CMK (cell line): Measurements from ENCODE around the gene NT5DC4.

Experiments used
- DNase-seq: peaks from one replicate; pipeline ENCODE4 v3.0.0-alpha.2; 2010; ENCODE audit warnings: low read depth

NT5DC4 gene

DNA sequence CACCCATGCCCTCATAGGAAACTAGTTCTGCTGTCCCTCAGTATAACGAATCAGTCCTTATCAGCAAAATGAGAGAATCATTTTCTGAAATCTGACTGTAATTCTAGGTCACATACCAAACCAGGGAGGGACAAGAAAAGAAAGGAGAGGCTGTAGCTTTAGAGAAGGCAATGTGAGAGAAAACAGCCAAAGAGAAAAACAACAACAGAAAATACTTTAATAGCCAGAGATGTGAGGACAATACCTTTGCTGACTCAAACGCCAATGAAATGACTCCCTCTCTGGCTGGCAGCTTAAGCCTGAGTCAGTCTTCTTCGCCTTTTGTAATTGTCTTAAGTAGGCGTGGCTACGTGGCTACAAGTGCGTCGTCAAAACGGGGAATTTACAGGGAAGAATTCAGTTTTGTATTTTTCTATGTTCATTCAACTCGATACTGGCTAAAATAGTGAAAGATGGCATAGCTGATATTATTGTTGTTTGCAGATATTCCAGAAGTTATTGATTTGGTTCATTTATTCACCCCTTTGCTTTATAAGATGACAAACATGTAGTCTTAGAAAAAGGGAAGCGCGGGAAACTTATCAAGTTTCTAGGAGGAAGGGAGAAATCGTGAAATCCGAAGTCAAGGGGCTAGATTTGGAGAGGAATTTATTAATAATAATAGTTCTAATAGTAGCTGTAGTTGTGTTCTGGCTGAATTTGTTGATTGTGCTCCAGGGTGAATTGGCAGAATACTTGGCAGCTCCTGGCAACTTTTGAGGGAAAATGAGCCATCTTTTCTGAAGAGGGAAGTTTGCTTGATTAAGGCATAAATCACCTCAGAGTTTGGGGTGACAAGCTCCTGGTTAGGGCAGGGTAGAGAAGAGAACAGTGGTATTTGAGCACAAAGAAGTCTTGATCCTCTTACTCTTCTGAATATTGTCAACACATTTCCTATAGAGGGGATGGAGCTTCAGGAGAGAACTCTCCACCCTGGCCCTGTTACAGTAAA is 63.7 kb downstream of the NT5DC4 start, which contains the start of gene IL1A:
Gene IL1A, minus strand, starts transcription at position 295 of the 991 bp plus-strand sequence. CDS start 723 bp downstream, outside the sequence.
- DNase-seq = no peak

DNA sequence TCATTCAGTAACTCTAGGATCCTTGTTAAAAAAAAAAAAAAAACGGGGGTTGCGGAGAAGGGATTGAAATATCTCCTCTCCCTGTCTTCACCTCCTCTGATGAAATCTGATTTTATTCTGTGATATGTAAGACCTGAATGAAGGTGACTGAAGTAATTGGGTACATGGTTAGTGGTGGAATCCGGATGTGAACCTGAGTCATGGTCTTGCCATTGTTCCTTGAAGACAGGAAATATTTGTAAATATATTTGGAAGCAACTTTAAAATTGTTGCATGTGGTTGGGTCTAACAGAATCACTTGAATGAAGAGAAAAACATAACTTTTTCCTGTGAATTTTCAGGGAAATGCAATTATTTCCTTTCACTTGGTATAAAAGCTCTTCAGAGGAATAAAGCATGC is 66.5 kb downstream of the NT5DC4 start:
- DNase-seq = no peak

DNA sequence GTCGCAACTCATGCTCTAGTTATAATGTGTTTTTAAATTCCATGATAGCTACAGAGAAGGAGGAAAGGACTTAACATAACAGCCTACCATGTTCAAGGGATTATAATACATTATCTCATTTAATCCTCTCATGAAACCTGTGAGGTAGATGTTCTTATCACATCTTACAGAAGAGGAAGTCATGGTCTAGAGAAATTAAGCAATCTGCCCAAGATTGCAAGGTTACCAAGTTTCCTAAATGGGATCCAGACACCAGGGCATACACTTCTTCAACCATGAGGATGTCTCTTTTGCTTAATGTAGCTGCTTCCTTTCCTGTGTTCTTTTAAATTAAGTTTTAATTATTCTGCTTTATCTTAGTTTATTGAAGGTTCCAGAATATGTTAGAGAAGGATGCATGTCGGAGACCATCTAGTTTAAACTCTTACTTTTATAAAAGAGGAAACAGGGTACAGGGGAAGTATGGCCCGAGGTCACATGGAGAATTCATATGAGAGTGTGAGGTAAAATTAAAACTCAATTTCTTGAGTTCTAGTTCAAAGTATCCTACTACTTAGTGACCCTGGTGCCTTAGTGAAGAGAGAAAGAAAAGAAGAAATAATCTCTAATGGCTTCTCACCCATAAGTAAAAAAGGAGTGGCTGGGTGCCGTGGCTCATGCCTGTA is 67.0 kb downstream of the NT5DC4 start:
- no peak for DNase-seq

DNA sequence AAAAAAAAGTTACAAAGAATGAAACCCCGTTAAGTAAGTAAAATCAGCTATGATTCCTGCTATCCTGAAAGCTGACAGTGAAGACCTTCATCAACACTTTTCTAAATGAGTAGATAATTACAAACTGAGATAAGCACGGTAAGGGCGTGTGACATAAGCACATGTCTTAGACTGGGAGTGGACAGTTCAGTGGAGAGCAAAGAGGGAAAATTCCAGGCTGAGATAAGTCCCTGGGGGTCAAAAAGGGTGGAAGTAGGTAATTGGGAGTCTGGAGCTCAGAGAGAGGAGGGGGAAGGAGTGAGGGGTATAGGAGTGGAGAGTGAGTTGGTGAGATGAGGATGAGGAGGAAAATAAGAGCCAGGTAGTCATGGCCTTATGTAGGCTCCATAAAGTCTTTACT is 67.8 kb downstream of the NT5DC4 start:
- no peak for DNase-seq
